Activated T-cell treated with anti-CD3 and anti-CD28 coated beads, Interleukin-2, amount 50 U/mL, for 4 hours (primary cell): Measurements from ENCODE around the gene TECTB. TPM values are rescaled to one million over a fixed set of nuclear protein-coding genes. Genes with fewer than 3 reads are reported as not detected.

Source experiments
- ATAC-seq, 2 donors: fragments of 200-7000 bp; cut with Tn5 transposase; one replicate each; pipeline ENCODE4 v1.10.0; 2021
- DNase-seq: peaks from one replicate; pipeline ENCODE4 v3.0.0-alpha.2; 2020
- H3K27me3 Mint-ChIP-seq: one replicate; pipeline ENCODE4 v1.8.0; 2021; ENCODE audit warnings: low read depth, mixed read lengths
- H3K36me3 Mint-ChIP-seq: one replicate; pipeline ENCODE4 v1.8.0; 2022; ENCODE audit warnings: mixed read lengths; ENCODE audit not compliant: insufficient read depth
- H3K4me1 Mint-ChIP-seq: one replicate; pipeline ENCODE4 v1.8.0; 2021; ENCODE audit warnings: low read depth, mixed read lengths
- H3K4me3 Mint-ChIP-seq: one replicate; pipeline ENCODE4 v1.8.0; 2021; ENCODE audit warnings: mild to moderate bottlenecking, moderate library complexity, mixed read lengths
- H3K9me3 Mint-ChIP-seq: one replicate; pipeline ENCODE4 v1.8.0; 2021; ENCODE audit warnings: mixed read lengths
- total RNA-seq, 3 donors: library from RNA; stranded (reverse); gene quantifications; one replicate each; pipeline ENCODE4 v1.2.1, GENCODE V29; 2021

Gene TECTB
- total RNA-seq, 3 donors from 2014 or later = not detected

DNA sequence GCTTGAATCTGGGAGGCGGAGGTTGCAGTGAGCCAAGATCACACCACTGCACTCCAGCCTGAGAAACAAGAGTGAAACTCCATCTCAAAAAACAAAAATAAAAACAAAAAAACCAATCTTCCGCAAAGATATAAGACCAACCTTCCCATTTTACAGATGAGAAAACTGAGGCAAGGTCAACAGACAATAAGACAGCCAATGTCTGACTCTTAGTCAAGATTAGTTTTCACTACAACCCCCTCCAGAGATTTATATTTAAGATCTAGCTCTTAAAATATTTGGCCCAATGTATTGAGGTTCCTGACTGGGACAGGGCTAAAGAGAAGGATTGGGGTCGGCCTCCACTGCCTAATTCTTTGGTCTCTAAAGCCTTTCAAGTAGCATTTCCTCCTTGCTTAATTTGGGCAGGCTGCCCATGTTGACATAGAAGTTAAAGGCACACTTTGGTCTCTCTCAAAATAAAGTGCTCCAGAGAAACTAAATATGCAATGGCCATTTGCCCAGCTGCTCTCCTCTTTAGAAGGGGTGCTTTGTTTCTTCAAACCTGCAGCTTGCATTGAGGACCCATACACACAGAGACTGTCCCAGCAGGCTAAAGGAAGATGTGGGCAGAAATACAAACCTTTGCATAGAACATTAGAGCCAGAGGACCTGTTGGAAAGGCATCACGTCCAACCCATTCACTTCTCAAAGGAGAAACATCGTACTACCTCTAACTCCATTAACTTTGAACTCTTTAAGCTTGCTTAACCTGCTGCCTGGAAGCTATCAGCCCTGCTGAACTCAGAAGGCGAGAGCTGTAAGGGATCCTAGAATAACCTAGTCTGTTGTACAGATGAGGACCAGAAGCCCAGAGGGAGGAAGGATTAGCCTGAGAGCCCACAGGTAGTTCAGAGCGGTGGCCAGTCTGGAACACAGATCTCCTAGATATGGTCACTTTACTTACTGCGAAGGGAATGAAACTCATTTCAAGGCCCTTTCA lies 3.9 kb downstream of the TECTB start:
- peaks cover 14% of the 10 kb centered on the region for H3K27me3 Mint-ChIP-seq
- ATAC-seq (no peak), DNase-seq (no peak)
- H3K36me3 Mint-ChIP-seq = no peaks in the 10 kb centered on the region
- no peak overlapping the region for H3K4me3 Mint-ChIP-seq
- H3K4me1 Mint-ChIP-seq = no peaks in the 10 kb centered on the region
- no peaks in the 10 kb centered on the region for H3K9me3 Mint-ChIP-seq

DNA sequence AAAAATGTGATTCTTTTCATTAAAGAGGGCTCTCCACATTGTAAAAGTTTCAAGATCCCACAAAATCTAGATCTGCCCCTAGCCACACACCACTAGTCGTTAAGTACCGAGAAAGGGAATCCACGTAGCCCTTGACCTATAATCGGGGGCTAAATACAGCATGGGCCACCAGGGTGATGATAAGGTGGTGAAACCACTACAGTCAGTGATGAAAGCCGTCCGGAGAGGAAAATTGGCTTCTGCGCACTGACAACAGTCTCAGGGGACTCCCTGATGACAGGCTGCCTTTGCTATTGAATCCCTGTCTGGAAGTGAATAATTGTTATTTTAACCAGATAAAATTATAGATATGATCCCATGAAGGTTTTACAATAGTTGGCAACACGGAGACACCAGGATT lies 4.6 kb downstream of the TECTB start:
- no peaks in the 10 kb centered on the region for H3K36me3 Mint-ChIP-seq
- H3K4me3 Mint-ChIP-seq = no peak overlapping the region
- ATAC-seq = no peak
- DNase-seq = no peak
- H3K27me3 Mint-ChIP-seq = peaks cover 11% of the 10 kb centered on the region
- no peaks in the 10 kb centered on the region for H3K9me3 Mint-ChIP-seq
- no peaks in the 10 kb centered on the region for H3K4me1 Mint-ChIP-seq

DNA sequence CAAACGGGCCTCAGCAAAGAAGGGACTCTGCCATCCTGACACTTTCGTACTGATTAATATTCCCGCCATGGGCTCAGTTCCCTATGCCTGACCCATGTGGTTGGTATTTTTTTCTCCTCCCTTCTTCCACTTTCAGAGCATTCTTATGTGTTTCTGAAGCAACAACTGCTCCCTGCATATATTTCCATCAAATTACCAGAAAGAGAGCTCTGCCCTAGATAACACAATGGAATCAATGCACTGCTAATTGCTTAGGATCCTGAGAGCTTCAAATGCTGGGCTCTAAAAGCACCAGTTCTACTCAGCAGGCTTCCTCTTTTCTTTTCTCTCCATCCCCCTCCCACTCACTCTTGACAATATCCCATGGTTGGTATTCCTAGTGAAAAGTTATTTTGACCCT lies 5.3 kb downstream of the TECTB start:
- Mint-ChIP-seq H3K9me3 (no peaks in the 10 kb centered on the region), H3K36me3 (no peaks in the 10 kb centered on the region), H3K4me1 (no peaks in the 10 kb centered on the region), H3K27me3 (peaks cover 14% of the 10 kb centered on the region), H3K4me3 (no peak overlapping the region)
- no peak for DNase-seq
- no peak for ATAC-seq

DNA sequence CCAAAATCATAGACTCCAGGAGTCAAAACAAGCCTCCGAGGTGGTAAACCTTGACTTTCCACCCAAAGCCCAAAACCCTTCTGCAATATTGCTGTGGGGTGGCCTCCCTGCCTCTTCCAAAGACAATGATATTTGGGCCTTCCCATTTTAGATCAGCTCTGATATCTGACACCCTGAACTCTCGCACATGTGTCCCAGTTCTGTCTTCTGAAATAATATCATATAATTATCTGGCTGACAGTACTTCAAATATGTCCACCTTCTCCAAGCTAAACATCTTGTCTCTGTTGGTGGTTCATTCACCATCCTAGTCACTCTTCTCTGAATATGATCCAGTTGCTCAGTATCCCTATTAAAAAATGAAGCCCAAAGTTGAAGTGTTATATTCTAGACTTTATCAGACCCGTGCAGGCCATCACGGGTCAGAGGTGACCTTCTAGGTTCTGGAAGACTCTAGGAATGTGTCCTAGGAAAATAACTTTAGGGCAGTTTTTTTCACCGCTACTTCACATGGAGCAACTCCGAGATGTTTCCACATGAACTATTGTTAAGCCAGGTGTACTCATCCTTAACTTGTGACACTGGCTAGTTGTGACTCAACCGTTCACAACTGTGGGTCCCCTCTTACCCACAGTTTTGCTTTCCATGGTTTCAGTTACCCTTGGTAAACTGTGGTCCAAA lies 6.3 kb downstream of the TECTB start:
- H3K4me1 Mint-ChIP-seq = no peaks in the 10 kb centered on the region
- no peak overlapping the region for H3K4me3 Mint-ChIP-seq
- DNase-seq (no peak), ATAC-seq (no peak)
- peaks cover 13% of the 10 kb centered on the region for H3K27me3 Mint-ChIP-seq
- no peaks in the 10 kb centered on the region for H3K36me3 Mint-ChIP-seq
- no peaks in the 10 kb centered on the region for H3K9me3 Mint-ChIP-seq

DNA sequence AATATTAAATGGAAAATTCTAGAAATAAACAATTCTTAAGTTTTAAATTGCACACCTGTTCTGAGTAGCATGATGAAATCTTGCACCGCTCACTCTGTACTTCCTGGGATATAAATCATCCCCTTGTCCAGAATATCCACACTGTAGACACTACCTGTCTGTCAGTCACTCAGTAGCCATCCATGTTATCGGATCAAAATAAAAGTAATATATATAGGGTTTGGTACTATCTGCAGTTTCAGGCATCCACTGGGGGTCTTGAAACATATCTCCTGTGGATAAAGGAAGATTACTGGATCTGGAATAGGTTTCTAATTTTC lies 6.8 kb downstream of the TECTB start:
- no peak overlapping the region for H3K4me3 Mint-ChIP-seq
- H3K9me3 Mint-ChIP-seq = no peaks in the 10 kb centered on the region
- no peak for ATAC-seq
- no peak for DNase-seq
- H3K27me3 Mint-ChIP-seq = peaks cover 14% of the 10 kb centered on the region
- H3K4me1 Mint-ChIP-seq = no peaks in the 10 kb centered on the region
- H3K36me3 Mint-ChIP-seq = no peaks in the 10 kb centered on the region

DNA sequence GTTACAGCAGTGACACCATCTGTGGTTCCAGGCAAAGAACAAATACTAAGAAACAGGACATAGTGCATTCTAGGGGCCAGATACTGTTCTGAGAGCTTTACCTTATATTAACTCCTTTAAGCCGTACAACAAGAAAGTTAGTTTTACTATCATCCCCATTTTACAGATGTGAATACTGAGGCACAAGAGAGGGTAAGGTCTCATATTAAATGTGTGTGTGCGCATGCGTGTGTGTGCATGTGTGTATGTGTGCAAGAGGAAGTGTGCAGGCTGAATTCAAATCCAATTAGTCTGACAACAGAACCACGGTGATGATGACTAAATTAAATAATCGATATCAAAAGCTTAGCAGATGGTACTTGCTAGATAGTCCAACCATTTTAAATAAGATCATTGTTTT lies 11.0 kb downstream of the TECTB start:
- H3K36me3 Mint-ChIP-seq = no peaks in the 10 kb centered on the region
- DNase-seq = no peak
- no peaks in the 10 kb centered on the region for H3K9me3 Mint-ChIP-seq
- H3K4me1 Mint-ChIP-seq = no peaks in the 10 kb centered on the region
- H3K4me3 Mint-ChIP-seq = no peak overlapping the region
- ATAC-seq = no peak
- peaks cover 14% of the 10 kb centered on the region for H3K27me3 Mint-ChIP-seq

DNA sequence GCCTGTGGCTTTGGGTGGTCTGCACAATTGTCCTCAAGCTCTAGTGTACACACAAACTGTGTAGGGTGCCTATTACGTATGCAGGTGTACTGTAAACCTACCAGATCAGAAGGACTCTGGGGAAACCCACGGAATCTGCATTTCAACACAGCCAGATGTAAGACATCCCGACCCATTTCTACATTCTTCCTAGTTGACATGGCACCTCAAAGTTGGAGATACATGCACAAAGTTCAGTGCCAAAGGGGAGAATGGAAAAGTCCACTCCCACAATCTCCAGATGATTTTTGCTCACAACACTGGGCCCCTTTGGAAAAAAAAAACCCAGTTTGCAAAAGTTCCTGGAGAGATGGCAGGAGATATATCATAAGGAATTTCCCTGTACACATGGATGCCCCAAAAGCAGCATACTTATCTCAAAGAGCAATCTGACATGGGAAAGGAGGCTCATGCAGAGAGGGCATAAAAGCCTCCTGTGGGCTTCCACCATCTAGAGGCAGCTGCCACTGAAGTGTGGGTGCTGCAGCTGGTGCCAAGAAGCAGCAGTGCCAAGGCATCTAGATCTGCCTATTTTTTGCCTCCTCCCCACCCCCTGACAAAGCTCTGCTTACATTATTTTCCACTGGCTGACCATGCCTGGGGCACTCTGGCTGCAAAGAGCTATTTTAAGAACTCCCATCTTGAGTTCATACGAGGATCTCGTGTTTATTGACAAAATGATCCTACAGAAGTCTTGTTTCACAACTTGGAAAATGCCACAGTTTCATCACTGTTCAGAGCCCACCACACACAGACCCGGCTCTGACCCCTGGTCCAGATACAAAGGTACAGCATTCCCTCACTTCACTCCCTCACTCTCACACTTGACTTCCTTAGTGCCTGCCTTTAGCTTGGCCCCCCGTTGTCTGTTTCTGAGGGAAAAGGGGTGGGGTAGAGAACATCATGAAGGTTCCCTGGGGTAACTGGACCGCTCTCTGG lies 12.9 kb downstream of the TECTB start:
- Mint-ChIP-seq H3K9me3 (no peaks in the 10 kb centered on the region), H3K36me3 (no peaks in the 10 kb centered on the region), H3K4me3 (no peak overlapping the region), H3K27me3 (peaks cover 16% of the 10 kb centered on the region), H3K4me1 (no peaks in the 10 kb centered on the region)
- DNase-seq = no peak
- ATAC-seq = no peak

DNA sequence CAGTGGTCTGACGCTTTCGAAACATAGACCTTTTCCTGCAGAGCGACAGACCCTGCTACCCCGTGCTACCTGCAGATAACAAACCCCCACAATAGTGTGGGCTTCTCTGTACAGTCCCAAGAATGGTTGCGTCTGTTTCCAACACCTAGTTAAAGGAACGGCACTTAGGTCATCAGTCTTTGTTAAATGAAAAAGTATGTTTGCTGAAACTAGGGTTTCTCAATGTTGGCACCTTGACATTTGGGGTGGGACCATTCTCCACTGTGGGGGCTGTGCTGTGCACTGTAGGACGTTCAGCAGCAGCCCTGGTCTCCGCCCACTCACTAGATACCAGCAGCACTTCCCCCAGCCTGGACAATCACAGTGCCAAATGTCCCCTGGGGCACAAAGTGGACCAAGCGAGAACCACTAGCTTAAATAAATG lies 13.7 kb downstream of the TECTB start:
- Mint-ChIP-seq H3K4me3 (no peak overlapping the region), H3K36me3 (no peaks in the 10 kb centered on the region), H3K4me1 (no peaks in the 10 kb centered on the region), H3K27me3 (peaks cover 16% of the 10 kb centered on the region), H3K9me3 (no peaks in the 10 kb centered on the region)
- ATAC-seq = no peak
- no peak for DNase-seq

DNA sequence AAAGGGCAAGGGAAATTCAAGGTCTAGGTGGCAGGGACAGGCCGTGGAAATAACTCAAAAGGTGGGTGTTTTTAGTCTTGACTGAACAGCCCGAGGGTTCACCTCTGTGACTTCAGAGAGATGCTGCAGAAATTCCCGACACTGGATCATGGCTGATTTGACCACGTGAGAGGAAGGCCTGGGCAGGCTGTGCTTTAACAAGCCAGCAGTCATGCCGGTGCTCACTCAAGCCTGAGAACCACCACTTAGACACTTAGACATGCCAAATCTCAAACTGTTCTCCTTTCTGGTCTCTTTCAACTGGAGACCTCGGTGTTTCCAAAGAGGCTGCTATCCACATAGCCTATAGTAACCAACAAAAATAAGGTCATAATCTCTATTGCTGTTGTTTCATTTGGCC lies 15.4 kb downstream of the TECTB start:
- ATAC-seq (no peak), DNase-seq (no peak)
- Mint-ChIP-seq H3K4me3 (no peak overlapping the region), H3K9me3 (no peaks in the 10 kb centered on the region), H3K36me3 (no peaks in the 10 kb centered on the region), H3K4me1 (no peaks in the 10 kb centered on the region), H3K27me3 (peaks cover 6% of the 10 kb centered on the region)

DNA sequence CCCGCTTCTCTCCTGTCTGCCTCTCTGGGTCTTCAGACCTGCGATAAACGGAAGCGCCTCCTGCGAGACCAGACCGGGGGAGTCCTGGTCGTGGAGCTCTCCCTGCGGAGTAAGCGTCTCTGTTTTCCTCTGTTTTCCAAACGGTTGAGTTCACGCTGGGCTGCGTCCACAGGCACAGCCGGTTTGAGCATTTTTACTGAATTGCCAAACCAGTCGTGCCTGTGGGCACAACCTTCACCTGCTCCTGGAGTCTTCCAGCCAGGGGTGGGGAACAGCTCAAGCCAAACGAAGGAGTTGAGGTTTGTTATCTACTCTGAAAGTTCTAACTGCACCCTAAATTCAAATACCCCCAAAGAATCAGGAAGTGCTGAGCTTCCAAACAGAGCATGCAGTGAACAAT lies 16.3 kb downstream of the TECTB start:
- Mint-ChIP-seq H3K4me1 (no peaks in the 10 kb centered on the region), H3K4me3 (no peak overlapping the region), H3K36me3 (no peaks in the 10 kb centered on the region), H3K9me3 (no peaks in the 10 kb centered on the region), H3K27me3 (peaks cover 5% of the 10 kb centered on the region)
- no peak for DNase-seq
- ATAC-seq = no peak

DNA sequence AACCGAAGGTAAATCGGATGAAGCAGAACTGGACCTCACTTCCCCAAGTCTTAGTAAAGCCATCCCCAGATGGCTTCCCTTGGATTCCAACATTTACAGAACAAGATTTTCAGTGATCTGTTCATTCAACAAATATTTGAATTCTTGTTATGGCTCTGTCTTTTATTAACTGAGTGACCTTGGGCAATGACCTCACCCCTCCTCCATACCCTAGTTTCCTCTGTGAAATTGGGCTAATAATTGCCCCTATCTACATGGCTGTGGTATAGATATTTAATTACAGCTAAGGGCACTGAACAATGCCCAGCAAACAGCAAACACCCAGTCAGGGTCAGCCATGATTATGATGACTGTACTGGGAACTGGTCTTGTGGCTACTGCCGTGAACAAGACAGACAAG lies 19.1 kb downstream of the TECTB start:
- no peak overlapping the region for H3K4me3 Mint-ChIP-seq
- ATAC-seq (no peak), DNase-seq (no peak)
- H3K36me3 Mint-ChIP-seq = no peaks in the 10 kb centered on the region
- no peaks in the 10 kb centered on the region for H3K9me3 Mint-ChIP-seq
- peaks cover 13% of the 10 kb centered on the region for H3K27me3 Mint-ChIP-seq
- H3K4me1 Mint-ChIP-seq = no peaks in the 10 kb centered on the region

DNA sequence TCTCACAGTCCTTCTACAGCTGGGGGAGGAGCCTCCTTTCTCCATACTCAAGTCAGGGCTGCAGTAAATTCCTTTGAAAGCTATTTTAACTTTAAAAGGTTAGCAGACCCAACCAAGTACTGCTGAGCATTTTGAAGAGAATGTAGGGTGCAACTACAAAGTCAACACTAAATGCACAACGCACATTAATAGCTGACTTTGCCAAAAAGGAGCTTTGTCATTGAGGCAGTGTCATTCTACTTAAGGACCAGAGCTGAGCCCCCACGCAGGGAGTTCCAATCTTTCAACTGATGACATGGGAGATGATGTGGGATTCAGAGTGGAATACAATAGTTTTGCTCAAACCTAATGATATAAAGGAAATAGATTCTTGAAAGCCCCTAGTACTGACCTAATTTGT lies 20.3 kb downstream of the TECTB start:
- Mint-ChIP-seq H3K36me3 (no peaks in the 10 kb centered on the region), H3K27me3 (peaks cover 17% of the 10 kb centered on the region), H3K4me3 (no peak overlapping the region), H3K9me3 (no peaks in the 10 kb centered on the region), H3K4me1 (no peaks in the 10 kb centered on the region)
- no peak for DNase-seq
- no peak for ATAC-seq

DNA sequence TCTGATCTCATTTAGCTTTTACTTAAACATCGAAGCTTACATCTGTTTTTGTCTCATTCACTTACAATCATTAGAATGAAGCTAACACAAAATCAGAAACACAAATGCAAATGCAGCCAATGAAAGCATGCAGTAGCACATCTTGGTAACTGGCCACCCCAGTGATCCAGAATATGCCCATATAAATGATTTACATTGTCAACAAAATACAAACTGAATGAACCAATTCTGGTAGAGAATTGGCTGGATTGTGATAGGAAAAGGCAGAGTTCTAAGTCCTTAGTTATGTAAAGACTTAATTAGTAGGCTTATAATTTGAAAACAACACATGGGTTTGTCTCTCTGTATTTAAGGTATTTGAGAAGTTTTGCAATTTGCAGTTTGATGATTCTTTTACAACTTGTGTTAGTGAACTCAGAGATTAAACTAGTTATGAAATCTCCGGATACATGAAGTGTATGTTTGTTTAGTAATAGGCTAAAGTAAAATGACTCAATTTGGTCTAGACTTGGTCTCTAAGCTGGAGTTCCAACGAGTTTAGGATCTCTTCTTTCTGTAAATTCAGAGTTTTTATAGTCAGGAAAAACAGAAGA lies 21.2 kb downstream of the TECTB start:
- H3K27me3 Mint-ChIP-seq = peaks cover 15% of the 10 kb centered on the region
- no peak for ATAC-seq

More for the DNA sequence above, 21.2 kb downstream of the TECTB start:
- Mint-ChIP-seq H3K4me1 (no peaks in the 10 kb centered on the region), H3K4me3 (no peak overlapping the region), H3K36me3 (no peaks in the 10 kb centered on the region), H3K9me3 (no peaks in the 10 kb centered on the region)
- no peak for DNase-seq
